Hepatocyte (in vitro differentiated cells): ENCODE data around the gene VPS41. TPM values are rescaled to one million over a fixed set of nuclear protein-coding genes. Genes with fewer than 3 reads are reported as not detected.

Source experiments
- DNase-seq: peaks from one replicate; pipeline ENCODE4 v3.0.0-alpha.2; 2016; ENCODE audit warnings: low spot score
- H2AFZ ChIP-seq: fragments of 200-600 bp; sonication (generic); 2 replicates; pipeline ENCODE4 v1.6.0; 2016; ENCODE audit warnings: antibody characterized with exemption, mild to moderate bottlenecking
- H3K27ac ChIP-seq: fragments of 200-600 bp; sonication (generic); 2 replicates; pipeline ENCODE4 v1.5.1; 2016; ENCODE audit warnings: mild to moderate bottlenecking
- H3K27me3 ChIP-seq: fragments of 200-600 bp; sonication (generic); 2 replicates; pipeline ENCODE4 v1.6.1; 2016
- H3K36me3 ChIP-seq: fragments of 200-600 bp; sonication (generic); replicated peaks from 2 replicates; pipeline ENCODE4 v1.5.1; 2016; ENCODE audit warnings: low read depth; ENCODE audit not compliant: insufficient read depth
- H3K4me1 ChIP-seq: fragments of 200-600 bp; sonication (generic); 2 replicates; pipeline ENCODE4 v1.5.1; 2016; ENCODE audit warnings: mild to moderate bottlenecking, moderate library complexity; ENCODE audit not compliant: insufficient read depth
- H3K4me2 ChIP-seq: fragments of 200-600 bp; sonication (generic); 2 replicates; pipeline ENCODE4 v1.6.0; 2016
- H3K4me3 ChIP-seq: fragments of 200-600 bp; sonication (generic); 2 replicates; pipeline ENCODE4 v1.5.1; 2016; ENCODE audit warnings: mild to moderate bottlenecking
- H3K79me2 ChIP-seq: fragments of 200-600 bp; sonication (generic); 2 replicates; pipeline ENCODE4 v1.6.0; 2017; ENCODE audit warnings: mild to moderate bottlenecking
- H3K9me2 ChIP-seq: fragments of 200-600 bp; sonication (generic); replicated peaks from 2 replicates; pipeline ENCODE4 v1.6.0; 2017; ENCODE audit warnings: mild to moderate bottlenecking; ENCODE audit not compliant: insufficient read depth
- H3K9me3 ChIP-seq: fragments of 200-600 bp; sonication (generic); 2 replicates; pipeline ENCODE4 v1.5.1; 2016; ENCODE audit warnings: low read depth, mild to moderate bottlenecking
- H4K20me1 ChIP-seq: fragments of 200-600 bp; sonication (generic); 2 replicates; pipeline ENCODE4 v1.6.0; 2016; ENCODE audit warnings: mild to moderate bottlenecking; ENCODE audit not compliant: insufficient read depth, poor library complexity, severe bottlenecking
- EZH2 ChIP-seq: fragments of 200-600 bp; sonication (generic); IDR thresholded peaks from 2 replicates; pipeline ENCODE4 v1.6.1; 2016; ENCODE audit warnings: antibody characterized with exemption, mild to moderate bottlenecking, borderline replicate concordance
- EZH2phosphoT487 ChIP-seq: fragments of 200-600 bp; sonication (generic); IDR thresholded peaks from one replicate; pipeline ENCODE4 v1.6.1; 2018; ENCODE audit warnings: antibody characterized with exemption, mild to moderate bottlenecking, low read depth, moderate library complexity; ENCODE audit not compliant: unreplicated experiment, severe bottlenecking
- WGBS: methylation state at CpG from one replicate; pipeline ENCODE4 v1.1.6; 2016; ENCODE audit warnings: low lambda C conversion rate; ENCODE audit errors: missing lambda C conversion rate; 5-methylcytosine and 5-hydroxymethylcytosine counted together
- polyA plus RNA-seq: library from polyadenylated mRNA; unstranded; fragments of >200 nt; fragmentation: Nextera tagmentation; extraction: Ambion mirVana; gene quantifications from 2 replicates; pipeline ENCODE4 v1.2.1, GENCODE V29; 2016
- total RNA-seq: library from RNA; depleted of rRNA; stranded (reverse); fragments of >200 nt; gene quantifications from 2 replicates; pipeline ENCODE4 v1.2.3, GENCODE V29; 2014
- TF ChIP-seq, protein P1 (sequence below): fragments of 200-600 bp; sonication (generic); IDR thresholded peaks from 2 replicates; pipeline ENCODE4 v1.5.1; 2016; ENCODE audit warnings: antibody characterized with exemption, mild to moderate bottlenecking; ENCODE audit not compliant: poor library complexity

Gene VPS41
- total and polyA plus RNA-seq, 2 experiments from 2014 or later = 40.1 to 70.9 TPM

DNA sequence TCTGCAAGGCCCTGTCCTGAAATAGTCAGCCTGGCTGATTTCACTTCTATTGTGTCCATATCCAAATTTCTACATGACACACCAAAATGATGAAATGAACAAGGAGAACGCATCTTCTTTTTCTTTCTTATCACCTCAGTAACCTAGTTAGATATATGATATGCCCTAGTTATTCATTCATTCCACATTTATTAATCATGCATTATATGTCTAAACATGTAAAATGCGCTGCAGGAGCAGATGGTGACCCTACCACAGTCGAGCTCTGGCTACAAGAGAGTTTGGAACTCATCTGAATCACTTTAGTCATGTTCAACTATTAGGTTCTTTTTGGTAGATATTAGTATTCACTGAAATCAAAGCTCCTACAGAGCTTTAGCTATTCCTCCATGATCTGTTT is 31.8 kb upstream of the VPS41 start:
- no peak for DNase-seq
- Histone ChIP-seq H3K36me3 (no peaks in the 10 kb centered on the region), H3K79me2 (no peaks in the 10 kb centered on the region), H3K9me3 (no peaks in the 10 kb centered on the region), H3K4me2 (no peak overlapping the region), H4K20me1 (no peaks in the 10 kb centered on the region), H3K27me3 (no peaks in the 10 kb centered on the region), H2AFZ (no peak overlapping the region), H3K4me3 (no peak overlapping the region), H3K27ac (no peak overlapping the region), H3K9me2 (no peaks in the 10 kb centered on the region), H3K4me1 (no peaks in the 10 kb centered on the region)
- TF ChIP-seq, protein P1, sequence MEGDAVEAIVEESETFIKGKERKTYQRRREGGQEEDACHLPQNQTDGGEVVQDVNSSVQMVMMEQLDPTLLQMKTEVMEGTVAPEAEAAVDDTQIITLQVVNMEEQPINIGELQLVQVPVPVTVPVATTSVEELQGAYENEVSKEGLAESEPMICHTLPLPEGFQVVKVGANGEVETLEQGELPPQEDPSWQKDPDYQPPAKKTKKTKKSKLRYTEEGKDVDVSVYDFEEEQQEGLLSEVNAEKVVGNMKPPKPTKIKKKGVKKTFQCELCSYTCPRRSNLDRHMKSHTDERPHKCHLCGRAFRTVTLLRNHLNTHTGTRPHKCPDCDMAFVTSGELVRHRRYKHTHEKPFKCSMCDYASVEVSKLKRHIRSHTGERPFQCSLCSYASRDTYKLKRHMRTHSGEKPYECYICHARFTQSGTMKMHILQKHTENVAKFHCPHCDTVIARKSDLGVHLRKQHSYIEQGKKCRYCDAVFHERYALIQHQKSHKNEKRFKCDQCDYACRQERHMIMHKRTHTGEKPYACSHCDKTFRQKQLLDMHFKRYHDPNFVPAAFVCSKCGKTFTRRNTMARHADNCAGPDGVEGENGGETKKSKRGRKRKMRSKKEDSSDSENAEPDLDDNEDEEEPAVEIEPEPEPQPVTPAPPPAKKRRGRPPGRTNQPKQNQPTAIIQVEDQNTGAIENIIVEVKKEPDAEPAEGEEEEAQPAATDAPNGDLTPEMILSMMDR = no peak
- TF ChIP-seq EZH2 (no peak), EZH2phosphoT487 (no peak)
- 97% methylated on average over 3 of the region's 3 CpGs for WGBS

DNA sequence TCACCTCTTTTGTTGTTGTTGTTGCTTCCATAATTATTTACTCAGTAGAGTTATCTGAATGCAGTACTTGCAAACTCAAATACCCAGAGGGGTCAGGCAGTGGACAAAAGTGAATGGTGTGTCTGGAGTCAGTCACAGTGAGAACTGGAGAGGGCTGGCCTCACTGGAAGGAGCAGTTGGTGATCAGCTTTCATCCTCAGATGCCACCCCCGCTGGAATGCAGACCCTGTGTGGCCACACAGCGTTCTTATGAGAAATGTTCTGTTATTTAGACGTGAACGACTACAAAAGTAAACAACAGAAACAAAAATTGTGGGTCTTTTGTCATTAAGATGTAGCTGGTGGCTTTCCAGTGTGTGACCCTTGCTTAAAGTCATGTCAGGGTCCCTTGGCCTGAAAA is 29.6 kb upstream of the VPS41 start:
- Histone ChIP-seq H3K4me2 (no peak overlapping the region), H3K27ac (no peak overlapping the region), H2AFZ (no peak overlapping the region), H3K27me3 (no peaks in the 10 kb centered on the region), H3K9me2 (no peaks in the 10 kb centered on the region), H3K79me2 (no peaks in the 10 kb centered on the region), H3K4me1 (no peaks in the 10 kb centered on the region), H3K36me3 (no peaks in the 10 kb centered on the region), H3K9me3 (no peaks in the 10 kb centered on the region), H4K20me1 (no peaks in the 10 kb centered on the region), H3K4me3 (no peak overlapping the region)
- 66% methylated on average over 4 of the region's 4 CpGs for WGBS
- TF ChIP-seq, protein P1 = no peak
- TF ChIP-seq EZH2 (no peak), EZH2phosphoT487 (no peak)
- DNase-seq = no peak

DNA sequence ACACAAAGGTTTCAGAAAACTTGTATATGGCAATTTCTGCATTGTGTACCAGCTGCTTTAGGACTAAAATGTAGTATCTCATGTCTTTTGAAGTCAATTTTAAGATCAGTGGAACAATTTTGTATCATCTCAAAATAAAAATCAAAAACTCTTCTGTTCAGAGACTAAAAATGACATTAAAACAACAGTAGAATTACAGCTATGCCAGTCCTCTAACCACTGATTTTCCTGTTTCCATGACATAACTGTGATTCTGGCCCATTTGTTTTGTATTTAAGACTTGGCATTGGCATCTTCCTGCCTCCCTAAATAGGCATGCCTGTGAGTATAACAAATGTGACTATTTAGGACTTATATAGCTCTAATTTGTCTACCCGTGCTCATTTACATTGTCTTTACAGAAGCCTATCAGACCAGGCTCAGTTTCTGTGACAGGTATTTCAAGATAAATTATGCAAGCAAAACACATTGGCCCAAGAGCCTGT is 29.1 kb upstream of the VPS41 start:
- no peaks in the 10 kb centered on the region for H3K4me1 ChIP-seq
- DNase-seq = no peak
- TF ChIP-seq EZH2 (no peak), EZH2phosphoT487 (no peak)
- TF ChIP-seq, protein P1 = no peak
- no peaks in the 10 kb centered on the region for H4K20me1 ChIP-seq
- H3K79me2 ChIP-seq = no peaks in the 10 kb centered on the region
- no peaks in the 10 kb centered on the region for H3K36me3 ChIP-seq
- H3K4me2 ChIP-seq = no peak overlapping the region
- no peak overlapping the region for H3K27ac ChIP-seq
- H3K9me3 ChIP-seq = no peaks in the 10 kb centered on the region
- H3K4me3 ChIP-seq = no peak overlapping the region
- 58% methylated on average over 1 of the region's 1 CpG for WGBS
- no peak overlapping the region for H2AFZ ChIP-seq
- no peaks in the 10 kb centered on the region for H3K27me3 ChIP-seq
- no peaks in the 10 kb centered on the region for H3K9me2 ChIP-seq

DNA sequence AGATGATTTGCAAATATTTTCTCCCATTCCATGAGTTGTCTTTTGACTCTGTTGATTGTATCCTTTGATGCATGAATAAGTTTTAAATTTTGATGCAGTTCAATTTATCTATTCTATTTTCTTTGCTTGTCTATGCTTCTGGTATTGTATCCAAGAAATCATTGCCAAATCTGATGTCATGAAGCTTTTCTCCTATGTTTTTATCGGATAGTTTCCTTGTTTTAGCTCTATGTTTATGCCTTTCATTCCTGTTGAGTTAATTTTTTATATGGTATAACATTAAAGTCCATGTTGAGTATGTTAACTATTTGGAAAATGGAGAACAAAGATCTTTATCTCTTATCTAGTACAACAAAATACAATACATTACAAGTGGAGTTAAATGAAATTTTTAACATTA is 27.6 kb upstream of the VPS41 start:
- no peak overlapping the region for H3K4me2 ChIP-seq
- no peak overlapping the region for H3K4me3 ChIP-seq
- H3K9me3 ChIP-seq = no peaks in the 10 kb centered on the region
- H3K9me2 ChIP-seq = no peaks in the 10 kb centered on the region
- H2AFZ ChIP-seq = no peak overlapping the region
- H3K4me1 ChIP-seq = no peaks in the 10 kb centered on the region
- no peaks in the 10 kb centered on the region for H3K36me3 ChIP-seq
- 78% methylated on average over 1 of the region's 1 CpG for WGBS
- no peak overlapping the region for H3K27ac ChIP-seq
- H4K20me1 ChIP-seq = no peaks in the 10 kb centered on the region
- TF ChIP-seq, protein P1 = no peak
- H3K27me3 ChIP-seq = no peaks in the 10 kb centered on the region
- H3K79me2 ChIP-seq = no peaks in the 10 kb centered on the region
- no peak for DNase-seq
